Measurements from ENCODE around the gene CNTNAP2.

Gene CNTNAP2

DNA sequence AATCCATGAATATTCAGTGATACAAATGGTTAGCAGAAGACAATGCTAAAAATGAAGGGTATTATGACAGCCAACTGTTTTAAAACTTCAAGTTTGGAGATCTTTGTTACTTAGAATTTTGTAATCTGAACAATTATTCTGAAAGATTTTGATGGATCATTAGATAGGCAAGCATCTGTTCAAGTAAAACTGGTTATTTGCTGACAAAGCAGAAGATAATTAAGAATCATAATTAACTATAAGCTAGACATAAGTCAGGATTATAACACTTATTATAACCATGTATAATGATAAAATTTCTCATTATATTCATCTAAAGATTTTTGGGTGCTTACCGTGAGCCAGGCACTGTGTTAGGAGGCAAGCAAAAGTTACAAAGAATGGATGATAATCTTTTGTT, 1145.1 kb downstream of the CNTNAP2 start:
- DNase-seq (ENCODE audit: low spot score), result no peak

DNA sequence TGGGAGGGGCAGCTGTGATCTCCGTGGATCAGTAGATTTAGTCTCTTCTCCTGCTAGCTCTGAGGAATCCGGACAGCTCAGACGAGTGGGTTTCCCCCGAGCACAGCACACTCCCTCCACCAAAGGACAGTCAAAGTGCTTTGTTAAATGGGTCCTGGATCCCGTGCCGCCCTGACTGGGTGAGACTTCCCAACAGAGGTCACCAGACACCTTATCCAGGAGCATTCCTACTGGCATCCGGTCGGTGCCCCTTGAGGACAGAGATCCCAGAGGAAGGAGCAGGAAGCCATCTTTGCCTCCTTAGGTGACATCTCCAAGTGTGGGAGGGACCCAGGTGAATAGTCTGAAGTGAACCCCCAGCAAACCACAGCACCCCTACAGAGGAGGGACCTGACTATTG, 1148.9 kb downstream of the CNTNAP2 start:
- no peak for DNase-seq (ENCODE audit: low spot score)

DNA sequence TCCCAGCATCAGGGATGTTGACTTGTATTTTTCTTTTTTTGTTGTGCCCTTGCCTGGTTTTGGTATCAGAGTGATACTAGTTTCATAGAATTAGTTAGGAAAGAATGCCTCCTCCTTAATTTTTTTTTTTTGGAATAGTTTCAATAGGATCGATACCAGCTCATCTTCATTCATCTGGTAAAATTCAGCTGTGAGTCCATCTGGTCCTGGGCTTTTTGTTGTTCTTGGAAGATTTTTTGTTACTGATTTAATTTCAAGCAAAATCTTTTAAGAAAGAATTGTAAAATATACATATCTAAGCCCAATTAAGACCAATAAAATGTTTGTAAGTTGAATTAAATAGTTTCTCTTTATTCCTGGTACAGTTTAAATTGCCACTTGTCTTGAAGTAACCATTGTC, 1159.5 kb downstream of the CNTNAP2 start:
- DNase-seq (ENCODE audit: low spot score), result no peak

DNA sequence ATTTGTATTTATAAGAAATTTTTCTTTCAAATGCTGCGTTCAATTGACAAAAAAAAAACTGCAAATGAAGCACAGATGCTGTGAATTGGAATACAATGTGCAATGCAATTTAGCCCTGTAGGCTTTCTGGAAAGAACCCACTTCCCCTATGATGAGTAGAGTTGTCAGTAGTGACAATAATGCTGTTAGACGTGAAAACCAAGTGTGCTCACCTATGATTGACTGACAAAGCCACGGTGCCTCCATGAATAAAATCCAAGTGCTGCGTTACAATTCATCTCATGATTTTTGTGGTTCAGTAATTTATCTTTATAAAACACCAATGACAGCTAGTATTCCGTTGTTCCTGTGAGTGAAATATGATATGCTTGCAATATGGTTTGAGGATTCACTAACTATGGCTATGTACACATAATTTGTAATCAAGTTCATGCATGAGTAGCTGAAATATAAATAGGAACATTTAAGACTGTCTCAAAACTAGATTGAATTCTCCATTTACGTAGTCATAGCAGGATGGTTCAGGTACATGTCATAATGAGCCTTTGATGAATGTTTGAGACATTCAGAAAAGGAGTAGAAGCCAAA, 1160.3 kb downstream of the CNTNAP2 start:
- no peak for DNase-seq (ENCODE audit: low spot score)

DNA sequence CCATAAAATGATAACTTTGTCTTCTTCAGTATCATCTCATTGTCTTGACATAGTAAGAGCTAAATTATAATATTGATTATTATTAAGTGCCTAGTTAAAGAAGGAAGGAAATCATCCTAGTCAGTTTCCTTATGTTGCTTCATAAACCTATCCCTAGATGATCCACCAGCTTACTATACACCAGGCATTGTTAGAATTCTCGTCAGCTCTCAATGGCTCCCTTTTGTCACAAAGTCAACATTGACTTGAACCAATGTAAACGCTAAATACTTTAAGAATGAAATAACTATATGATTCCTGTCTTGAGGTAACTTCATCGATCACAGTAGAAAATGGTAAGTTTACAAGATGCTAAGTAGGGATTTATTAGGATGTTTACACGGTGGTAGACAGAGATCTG, 1162.9 kb downstream of the CNTNAP2 start:
- DNase-seq (ENCODE audit: low spot score), result no peak

DNA sequence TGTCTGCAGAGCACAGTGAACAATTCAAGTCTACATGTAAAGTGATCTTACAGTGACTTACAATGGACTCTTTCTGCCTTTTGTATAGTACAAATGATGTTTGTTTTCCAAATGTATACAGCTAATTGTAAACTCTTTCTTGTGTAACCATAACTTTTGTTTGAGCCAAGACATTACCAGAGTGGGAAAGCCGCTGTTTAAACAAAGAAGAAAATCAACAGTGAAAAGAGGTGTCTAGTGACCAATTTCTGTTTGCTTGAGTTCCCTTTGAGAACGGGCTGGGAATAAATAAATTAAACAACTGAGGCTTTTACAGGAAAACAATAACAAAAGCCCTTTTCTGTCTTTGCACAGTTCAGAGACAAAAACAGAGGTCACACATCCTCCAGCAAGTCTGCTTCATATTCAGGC, 1163.4 kb downstream of the CNTNAP2 start:
- peak; percentile 93 for DNase-seq (ENCODE audit: low spot score)

DNA sequence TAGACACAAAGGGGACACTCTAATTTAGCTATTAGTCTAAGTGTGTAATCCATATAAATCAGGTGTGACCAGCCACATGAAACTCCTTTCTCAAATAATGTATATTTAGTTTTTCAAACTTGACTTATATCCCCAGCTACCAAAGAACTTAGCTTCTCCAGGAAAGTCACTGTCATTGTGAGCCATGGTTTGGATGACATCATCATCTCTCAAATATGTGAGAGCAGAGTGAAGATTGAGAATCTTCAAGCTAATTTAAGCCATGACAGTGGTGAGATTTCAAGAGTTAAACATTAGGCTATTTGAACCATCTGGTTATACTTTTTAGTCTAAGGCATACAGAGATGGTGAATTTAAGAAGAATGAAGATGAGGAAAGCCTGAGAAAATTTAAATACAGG, 1165.6 kb downstream of the CNTNAP2 start:
- DNase-seq (ENCODE audit: low spot score), result no peak

DNA sequence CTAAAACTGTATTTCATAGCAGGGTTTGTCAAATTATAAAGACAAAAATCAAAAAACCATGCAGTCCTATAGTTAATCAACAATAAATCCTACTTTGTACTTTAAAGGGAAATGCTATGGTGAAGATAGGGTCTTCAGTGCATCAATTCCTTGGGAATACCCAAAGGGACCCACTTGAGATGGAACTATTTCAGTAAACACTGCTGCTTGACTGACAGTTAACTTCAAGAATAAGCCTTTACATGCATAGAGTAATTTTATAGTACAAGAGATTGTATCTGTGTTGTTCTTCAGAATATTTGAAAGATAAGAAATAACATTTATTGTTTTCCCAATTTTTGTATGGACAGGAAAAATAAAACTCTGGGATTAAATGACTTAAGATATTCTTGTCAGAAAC, 1179.6 kb downstream of the CNTNAP2 start:
- no peak for DNase-seq (ENCODE audit: low spot score)

DNA sequence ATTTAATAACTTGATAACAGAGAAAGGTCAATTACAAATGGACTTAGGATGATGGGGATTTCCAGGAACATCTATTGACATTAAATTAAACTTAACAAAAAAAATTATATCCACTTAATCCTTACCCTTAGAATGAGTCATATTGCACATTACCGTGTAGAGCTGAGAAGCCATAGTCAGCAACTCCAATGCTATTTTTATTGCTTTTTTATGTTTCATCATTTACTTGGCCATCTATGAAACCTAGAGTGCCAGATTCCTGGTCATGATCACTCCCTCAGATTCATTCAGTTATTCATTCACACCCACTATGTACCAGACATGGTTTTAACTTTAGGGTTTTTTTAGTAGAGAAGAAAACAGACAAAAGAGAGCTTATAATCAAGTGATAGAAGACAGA, 1180.4 kb downstream of the CNTNAP2 start:
- DNase-seq (ENCODE audit: low spot score), result no peak

DNA sequence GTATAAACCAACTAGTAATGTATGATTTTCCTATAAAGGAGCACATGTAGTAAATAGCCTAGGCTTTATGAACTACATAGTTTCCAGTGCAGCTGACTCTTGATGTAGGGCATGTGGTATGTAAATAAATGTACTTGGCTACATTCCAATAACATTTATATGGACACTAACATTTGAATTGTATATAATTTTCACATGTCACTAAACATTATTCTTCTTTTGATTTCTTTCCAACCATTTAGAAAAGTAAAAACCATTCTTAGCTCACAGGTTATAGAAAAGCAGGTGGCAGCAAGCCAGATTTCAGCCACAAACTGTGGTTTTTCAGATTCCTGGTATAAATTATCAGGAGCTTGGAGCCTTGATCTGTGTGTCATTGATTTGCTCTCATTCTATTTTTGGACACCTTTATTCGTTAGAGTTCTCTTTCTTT, 1182.0 kb downstream of the CNTNAP2 start:
- no peak for DNase-seq (ENCODE audit: low spot score)

DNA sequence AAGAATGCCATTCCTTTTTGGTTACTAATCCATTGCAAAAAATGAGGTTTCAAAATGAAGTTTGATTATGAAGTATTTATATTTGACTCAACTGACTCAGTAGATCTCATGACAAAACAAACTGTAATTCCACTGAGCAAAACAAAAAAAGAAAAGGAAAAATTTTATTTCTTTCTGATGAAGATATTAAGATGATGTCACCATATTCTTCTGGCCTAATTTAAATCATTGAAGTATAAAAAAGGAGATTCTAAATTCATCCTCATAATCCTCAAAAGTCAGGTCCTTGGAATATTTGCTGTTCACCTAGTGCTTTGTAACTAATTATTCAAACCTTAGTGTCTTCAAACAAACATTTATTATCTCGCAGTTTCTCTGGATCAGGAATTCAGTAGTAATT, 1183.7 kb downstream of the CNTNAP2 start:
- no peak for DNase-seq (ENCODE audit: low spot score)

DNA sequence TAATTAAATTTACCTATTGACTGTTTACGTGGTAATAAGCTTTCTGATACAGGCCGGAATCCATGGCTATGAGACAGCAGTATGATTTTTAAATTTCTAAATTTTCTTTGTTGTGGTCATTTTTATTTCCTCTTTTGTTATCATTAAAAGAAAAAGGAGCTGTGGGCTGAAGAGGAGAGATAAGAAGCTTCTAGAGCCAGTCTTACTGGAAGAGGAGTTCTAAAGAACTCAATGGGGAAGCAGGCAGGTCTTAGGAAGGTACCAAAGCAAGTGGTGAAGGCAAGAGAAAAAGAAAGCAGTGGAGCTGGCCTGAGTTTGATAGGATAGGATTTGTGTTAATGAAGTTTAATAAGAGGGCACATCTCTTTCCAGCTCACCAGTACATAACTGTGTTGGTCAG, 1187.8 kb downstream of the CNTNAP2 start:
- DNase-seq (ENCODE audit: low spot score), result no peak

DNA sequence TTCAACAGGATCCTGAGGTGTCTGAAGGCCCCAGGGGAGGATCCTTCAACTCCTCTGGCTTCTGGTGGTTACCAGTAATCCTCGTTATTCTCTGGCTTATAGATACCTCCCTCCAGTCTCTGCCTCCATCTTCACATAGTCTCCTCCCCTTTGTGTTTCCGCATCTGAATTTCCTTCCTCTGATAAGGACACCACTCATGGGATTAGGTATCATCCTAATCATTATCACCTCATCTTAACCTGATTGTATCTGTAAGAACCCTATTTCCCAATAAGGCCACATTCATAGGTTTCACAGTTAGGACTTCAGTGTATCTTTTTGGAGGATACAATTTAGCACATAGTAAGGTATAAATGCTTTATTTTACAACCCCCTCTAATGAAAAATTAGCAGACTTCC, 1189.2 kb downstream of the CNTNAP2 start:
- DNase-seq (ENCODE audit: low spot score), result no peak

DNA sequence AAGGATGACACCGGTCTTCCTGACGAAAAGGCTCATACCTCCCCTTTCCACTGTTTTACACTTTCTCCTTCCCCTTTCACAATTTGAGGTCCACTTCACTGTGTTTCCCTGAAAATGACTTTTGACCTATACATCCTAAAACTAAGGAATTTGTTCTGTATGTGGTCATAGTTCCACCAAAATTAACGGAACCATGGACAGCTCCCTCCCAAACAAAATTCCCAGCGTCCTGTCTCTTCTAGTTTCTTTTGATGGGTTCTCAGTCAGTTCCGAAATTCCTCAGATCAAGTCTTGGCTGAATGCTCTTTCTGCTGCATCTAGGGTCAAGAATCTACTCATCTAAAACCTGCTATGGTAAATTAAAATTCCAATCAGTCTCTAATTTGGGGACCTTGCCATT, 1191.9 kb downstream of the CNTNAP2 start:
- no peak for DNase-seq (ENCODE audit: low spot score)

DNA sequence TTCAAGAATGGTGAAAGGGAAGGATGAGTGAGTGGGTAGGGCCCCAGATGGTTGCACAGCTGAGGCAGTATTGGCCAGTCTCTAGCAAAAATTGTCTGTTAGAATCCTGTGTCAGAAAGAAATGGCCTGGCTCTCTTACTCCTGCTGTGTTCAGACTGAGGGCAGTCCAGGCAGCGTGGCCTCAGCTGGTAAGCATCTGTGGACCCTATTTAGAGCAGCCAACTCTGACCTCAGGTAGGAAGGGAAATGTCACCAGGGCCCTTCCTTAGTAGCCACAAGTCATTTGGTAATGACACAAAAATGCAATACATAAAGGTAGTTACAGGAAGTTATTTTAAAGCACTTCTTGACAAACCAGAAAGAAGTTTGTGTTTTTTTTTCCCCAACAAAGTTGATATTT, 1194.7 kb downstream of the CNTNAP2 start:
- no peak for DNase-seq (ENCODE audit: low spot score)

DNA sequence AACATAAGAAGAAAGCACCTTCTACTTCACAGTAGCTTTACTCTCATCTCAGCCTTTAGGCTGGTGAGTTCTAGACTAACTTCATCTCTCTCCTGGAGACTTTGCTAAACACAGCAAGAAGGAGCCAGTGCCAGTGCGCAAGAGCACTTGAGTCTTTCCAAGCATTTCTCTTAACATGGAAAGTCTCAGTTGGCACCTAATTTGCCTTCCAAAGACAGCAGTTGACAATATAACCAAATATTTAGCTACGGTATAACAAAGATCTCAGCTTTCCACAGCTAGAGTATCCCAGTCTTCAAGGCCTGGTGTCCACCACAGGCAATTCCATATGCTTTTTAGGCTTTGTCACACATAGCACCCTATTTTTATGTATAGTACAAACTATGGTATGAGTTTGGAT, 1204.9 kb downstream of the CNTNAP2 start:
- DNase-seq (ENCODE audit: low spot score), result no peak

DNA sequence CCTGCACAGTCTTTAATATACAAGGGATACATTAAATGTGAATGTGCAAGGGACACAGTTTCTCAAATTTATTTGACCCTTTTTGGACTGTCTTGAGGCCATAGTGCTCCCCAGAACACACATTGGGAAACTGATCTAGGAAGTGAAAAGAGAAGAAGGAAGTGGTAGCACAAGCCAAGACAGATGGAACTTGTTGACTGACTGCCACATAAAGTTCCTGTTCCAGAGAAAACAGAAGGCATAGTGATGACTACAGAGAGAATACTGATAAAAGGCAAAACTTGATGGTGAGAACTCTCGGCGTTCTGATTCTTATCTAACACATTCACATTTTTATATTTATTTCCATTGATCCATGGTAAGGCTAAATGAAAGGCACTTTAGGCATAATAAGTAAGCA, 1216.4 kb downstream of the CNTNAP2 start:
- DNase-seq (ENCODE audit: low spot score), result peak; percentile 36

DNA sequence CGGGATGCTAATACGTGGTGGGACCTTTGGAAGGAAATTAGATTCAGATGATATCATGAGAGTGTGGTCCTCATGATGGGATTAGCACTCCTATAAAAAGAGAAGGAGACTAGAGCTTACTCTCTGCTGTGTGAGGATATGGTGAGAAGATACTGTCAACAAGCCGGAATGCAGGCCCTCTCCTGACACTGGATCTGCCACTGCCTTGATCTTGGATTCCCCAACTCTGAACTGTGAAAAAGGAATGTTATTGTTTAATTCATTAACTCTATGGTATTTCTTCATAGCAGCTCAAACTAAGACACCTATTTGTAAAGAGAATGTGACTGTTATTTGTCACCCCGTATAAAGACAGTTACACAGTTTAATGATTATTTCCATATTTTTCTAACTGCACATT, 1246.5 kb downstream of the CNTNAP2 start:
- DNase-seq (ENCODE audit: low spot score), result no peak

DNA sequence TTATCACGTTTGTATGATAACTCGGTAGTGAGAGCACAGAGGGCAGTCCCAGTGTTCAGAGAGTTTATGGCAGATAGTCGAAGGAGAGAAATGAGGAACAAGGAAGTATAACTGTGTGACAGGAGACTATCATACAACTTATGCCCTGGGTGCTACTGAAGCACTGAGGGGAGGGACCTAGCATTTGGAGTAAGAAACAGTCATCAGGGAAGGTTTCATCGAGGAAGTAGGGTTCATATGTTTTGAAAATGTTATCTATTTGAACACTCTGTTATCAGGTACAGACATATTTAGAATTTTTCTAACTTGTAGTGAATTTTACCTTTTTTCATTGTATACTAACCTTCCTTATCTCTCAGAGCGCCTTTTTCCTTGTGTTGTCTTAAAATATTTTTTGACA, 1259.6 kb downstream of the CNTNAP2 start:
- DNase-seq (ENCODE audit: low spot score), result no peak

DNA sequence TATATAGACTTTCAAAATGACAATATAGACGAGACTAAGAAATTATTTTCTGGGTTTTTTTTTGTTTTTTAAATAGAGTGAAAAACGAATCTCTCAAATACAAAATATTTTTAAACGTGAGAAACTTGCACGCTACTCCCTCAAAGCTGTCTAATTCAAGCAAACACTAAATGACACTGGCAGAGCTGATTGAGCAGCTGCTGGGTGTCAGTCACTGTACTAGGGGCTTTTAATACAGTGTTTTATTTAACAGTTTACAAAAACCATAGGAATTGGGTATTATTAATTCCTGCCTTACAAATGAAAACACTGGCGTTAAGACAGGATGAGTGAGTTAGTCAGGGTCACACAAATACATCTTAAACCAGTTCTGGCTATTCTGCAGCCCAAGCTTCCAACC, 1264.3 kb downstream of the CNTNAP2 start:
- DNase-seq (ENCODE audit: low spot score), result no peak

DNA sequence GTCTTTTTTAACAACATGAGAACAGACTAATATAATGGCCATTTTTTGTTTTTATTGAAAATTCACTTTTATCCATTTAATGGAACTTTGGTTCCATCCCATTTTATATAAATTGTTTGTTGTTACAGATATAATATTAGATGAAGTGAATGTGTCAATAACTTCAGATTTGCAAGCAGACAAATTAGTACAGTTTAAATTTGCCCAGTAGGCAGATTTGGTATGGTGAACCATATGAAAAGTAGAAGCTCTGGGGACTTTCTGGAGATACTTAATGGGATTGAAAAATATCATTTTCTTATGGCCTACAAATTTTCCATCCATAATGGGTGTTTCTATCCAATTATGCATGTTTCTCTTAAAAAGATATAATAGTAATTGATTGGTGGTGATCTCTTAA, 1277.7 kb downstream of the CNTNAP2 start:
- DNase-seq (ENCODE audit: low spot score), result no peak

DNA sequence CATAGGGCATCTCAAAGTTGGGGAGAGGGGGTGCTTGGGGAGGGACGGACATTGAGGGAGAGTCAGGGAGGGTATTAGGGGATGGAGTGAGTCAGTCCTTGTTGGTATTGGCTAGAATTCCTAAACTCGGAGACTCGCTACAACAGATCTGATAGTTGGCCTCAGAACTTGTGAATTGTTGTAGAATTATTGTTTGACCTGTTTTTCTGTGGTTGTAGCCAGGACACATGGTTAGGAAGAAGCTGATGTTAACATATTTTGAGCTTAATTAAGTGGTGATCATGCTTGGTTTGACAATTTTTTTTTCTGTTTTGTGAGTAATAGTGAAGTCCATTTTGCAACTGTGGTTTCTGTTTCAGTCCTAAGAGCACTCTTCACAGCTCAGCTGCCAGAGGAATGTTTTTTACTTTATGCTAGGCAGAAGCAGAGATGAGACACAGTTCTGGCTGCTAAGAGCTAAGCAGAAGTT, 1283.7 kb downstream of the CNTNAP2 start:
- DNase-seq (ENCODE audit: low spot score), result no peak

DNA sequence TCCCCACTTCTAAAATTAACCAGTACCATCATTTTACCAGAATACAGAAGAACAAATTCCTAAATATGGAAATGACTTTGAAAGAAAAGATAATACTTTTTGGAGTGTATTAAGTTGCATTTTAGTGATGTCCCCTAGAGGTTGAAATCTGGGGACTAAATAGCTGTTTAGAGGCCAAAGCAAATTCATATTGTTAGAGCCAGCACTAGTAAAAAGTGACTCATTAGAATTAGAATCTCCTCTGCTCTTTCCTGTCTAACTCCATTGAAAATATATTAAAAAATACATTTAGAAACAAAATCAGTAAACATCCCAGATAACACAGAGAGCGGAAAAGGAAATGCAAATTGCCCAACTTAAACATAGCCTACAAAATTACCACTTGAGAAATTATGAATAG, 1284.3 kb downstream of the CNTNAP2 start:
- no peak for DNase-seq (ENCODE audit: low spot score)

DNA sequence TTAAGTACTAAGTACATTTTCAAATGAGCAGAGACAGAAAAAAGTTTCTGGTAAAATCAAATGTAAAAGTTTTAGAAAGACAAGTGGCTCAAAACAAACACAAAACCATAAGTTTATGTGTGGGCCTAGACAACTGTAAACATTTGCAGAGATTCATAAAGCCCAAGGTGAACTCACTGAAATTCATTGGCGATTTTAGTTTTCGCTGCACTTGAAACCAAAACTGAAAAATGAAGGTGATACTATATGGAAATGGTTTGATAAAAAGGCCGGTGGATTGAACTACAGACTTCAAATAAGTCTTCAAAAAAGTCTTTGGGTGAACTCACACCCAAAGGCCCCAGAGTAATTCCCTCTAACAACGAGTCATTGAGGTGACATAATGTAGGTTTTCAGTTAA, 1289.0 kb downstream of the CNTNAP2 start:
- DNase-seq (ENCODE audit: low spot score), result no peak
